ENCODE results near the gene RAB17.

GRCh38 chr2:237552908-237553307 is 37.6 kb downstream of the RAB17 start:
- TF ChIP-seq, protein P1, sequence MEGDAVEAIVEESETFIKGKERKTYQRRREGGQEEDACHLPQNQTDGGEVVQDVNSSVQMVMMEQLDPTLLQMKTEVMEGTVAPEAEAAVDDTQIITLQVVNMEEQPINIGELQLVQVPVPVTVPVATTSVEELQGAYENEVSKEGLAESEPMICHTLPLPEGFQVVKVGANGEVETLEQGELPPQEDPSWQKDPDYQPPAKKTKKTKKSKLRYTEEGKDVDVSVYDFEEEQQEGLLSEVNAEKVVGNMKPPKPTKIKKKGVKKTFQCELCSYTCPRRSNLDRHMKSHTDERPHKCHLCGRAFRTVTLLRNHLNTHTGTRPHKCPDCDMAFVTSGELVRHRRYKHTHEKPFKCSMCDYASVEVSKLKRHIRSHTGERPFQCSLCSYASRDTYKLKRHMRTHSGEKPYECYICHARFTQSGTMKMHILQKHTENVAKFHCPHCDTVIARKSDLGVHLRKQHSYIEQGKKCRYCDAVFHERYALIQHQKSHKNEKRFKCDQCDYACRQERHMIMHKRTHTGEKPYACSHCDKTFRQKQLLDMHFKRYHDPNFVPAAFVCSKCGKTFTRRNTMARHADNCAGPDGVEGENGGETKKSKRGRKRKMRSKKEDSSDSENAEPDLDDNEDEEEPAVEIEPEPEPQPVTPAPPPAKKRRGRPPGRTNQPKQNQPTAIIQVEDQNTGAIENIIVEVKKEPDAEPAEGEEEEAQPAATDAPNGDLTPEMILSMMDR (IDR thresholded peaks at IDR 0.05), result no peak
- TF ChIP-seq TCF7L2 (IDR thresholded peaks at IDR 0.05; ENCODE audit: low read depth, low read length), result no peak
